Globus pallidus (tissue), 1 donor: ENCODE measurements around the gene MATN1.

Source experiments
- DNase-seq: peaks from one replicate; pipeline ENCODE4 v3.0.0-alpha.2; 2015; ENCODE audit warnings: low spot score

Gene MATN1

DNA sequence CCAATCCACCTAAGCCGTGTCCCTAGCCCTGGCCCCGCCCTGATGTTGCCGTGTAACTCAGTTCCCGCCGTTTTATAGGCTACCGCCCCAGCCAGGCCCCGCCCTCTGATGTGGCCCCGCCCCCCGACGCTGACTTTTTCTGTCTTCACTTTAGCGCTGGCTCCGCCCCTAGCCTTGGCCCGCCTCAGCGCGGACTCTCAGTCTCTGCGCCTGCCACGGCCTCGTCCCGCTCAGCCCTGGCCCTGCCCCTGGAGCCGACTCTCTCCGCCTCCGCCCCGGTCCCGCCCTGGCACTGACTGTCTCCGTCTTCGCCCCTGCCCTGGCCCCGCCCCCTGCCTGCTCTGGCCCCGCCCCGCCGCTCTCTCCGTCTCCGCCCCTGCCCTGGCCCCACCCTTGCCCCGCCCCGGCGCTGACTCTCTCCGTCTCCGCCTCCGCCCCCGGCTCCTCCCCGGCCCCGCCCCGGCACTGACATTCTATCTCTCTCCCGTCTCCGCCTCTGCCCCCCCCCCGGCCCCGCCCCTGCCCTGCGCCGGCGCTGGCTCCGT lies 5.2 kb downstream of the MATN1 start:
- DNase-seq, result peak; percentile 99

- no peak for DNase-seq
These were observed 6.7 kb downstream of the MATN1 start for GRCh38 chr1:30716646-30717045.

DNA sequence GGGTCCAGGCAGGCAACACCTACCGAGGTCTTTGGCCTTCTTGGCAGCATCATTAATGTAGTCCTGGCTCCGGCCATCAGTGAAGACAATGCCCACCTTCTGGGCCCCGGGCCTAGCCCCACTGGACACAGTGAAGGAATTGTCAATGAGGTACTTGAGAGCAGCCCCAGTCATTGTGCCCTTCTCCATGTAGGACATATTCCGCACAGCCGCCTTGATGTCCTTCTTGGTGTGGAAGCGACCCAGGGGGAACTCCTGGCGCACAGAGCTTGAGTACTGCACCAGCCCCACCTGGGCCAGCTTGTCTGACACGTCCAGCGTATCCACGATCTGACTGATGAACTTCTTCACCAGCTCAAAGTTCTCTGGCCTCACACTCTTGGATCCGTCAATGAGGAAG lies 7.5 kb downstream of the MATN1 start:
- DNase-seq, result no peak

DNA sequence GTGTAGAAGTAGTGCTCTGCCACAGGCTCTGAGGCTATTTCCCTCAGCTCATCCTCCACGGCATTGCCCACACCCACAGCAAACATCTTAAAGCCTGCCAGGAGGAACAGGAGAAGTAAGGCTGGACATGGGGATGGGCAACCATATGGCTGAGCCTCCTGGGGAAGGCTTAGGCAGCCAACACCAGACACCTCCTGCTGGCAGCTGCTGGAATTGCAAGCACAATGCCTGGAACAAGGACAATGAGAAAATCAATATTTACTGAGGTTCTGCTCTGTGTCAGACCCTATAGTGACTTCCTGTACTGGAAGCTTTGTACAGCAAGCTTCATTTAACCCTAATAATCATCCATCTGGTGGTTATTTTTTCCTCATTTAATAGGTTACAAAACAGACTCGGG lies 8.2 kb downstream of the MATN1 start:
- DNase-seq, result no peak

DNA sequence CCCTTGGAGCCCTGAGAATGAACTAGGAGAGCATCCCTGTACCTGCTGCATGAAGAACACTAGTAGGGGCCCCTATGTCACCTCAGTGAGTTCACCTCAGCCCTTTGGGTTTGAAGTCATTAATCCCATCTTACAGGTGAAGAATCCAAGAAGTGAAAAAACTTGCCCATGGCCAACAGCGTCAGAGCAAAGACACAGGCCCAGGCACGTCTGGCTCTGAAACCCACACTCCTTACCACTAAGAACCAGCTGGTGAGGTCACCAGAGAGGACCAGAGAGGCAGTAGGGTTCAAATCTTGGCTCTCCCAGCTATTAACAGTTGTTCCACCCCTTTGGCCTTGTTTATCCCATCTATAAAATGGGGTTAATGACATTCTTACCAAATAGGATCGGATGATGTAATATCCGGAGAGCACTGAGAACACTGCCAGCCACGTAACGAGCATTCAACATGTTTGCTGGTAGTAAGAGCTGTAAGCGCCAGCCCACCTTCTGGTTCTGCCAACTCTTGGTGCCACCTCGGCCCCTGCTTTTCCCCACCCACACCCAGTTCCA lies 8.8 kb downstream of the MATN1 start:
- DNase-seq, result no peak

DNA sequence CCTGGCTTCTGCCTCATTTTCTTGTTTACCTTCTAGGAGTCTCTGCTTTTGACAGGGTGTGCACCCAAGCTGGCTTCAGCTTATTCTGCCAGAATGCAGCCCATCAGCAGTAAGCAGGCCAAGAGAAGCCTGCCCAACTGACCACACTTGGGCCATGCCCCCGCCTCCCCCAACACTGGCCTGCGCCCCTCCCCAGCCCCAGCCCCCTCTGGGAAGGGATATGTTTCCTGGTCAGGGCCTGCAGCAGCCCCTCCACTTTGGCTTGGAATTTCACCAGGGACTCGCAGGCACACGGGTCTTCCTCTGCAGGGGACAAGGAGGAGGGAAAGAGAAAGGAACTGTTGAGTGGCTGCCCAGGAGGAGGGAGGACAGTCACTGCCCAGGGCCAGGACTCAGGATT lies 9.4 kb downstream of the MATN1 start:
- no peak for DNase-seq

- no peak for DNase-seq
These were observed 10.1 kb downstream of the MATN1 start for GRCh38 chr1:30713311-30713710.

GRCh38 chr1:30712583-30712982 lies 10.8 kb downstream of the MATN1 start:
- no peak for DNase-seq

- DNase-seq, result no peak
These were observed 13.0 kb downstream of the MATN1 start for GRCh38 chr1:30710407-30710806.

- no peak for DNase-seq
These were observed 15.0 kb downstream of the MATN1 start for GRCh38 chr1:30708361-30708728.

GRCh38 chr1:30707412-30708360 lies 15.7 kb downstream of the MATN1 start:
- DNase-seq, result peak; percentile 76

GRCh38 chr1:30706528-30706927 lies 16.9 kb downstream of the MATN1 start:
- no peak for DNase-seq

GRCh38 chr1:30705698-30706097 lies 17.7 kb downstream of the MATN1 start:
- DNase-seq, result no peak

DNA sequence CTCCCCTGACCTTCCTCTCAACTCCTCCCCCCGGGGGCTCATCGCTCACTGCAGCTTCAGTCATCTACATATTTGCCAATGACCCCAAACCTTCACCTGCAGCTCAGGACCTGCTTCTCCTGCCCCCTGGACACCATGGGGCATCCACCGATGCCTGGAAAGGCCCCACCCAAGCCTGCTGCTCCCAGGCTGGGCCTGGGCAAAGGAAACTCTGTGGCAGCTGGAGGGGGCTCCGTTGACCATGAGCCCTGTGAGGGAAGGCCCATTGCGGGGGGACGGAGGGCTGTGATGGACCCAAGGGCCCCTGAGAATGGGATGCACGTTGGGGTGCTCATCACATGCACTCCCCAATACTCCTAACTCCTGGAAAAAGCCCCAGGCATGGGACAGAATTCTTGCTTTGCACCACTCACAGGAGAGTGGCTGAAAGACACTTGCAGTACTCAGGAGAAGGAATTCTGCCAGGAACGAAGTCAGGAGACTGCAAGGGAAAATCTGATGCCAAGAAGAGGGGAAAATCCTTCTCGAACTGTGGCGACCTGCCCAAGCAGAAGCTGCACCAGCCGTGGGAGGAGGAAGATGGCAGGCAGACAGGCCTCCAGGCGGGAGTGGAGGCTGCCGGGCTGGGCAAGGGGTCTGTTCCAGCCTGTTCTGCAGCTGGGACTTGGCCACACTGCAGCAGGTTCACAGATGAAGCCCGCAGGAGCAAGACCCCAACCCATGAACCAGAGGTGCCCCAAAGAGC lies 18.4 kb downstream of the MATN1 start:
- DNase-seq, result no peak

GRCh38 chr1:30704271-30704670 lies 19.1 kb downstream of the MATN1 start:
- DNase-seq, result no peak

- no peak for DNase-seq
These were observed 20.6 kb downstream of the MATN1 start for GRCh38 chr1:30702823-30703222.

DNA sequence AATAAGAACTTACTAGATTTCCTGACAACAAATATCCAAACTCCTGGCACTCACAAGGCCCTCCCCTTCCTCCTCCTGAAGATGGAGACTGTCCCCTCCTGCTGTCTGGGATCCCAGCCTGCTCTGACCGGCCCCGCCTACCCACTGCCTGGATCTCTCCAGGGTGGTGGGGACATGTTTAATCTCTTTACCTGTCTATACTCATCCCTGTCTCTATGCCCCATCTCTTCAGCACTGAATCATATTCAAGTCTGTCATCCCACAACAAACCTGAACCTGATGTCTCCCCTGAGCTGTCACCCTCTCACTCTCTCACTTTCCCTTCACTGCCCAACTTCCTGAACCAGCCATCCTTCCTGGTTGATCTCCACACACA lies 22.1 kb downstream of the MATN1 start:
- no peak for DNase-seq

DNA sequence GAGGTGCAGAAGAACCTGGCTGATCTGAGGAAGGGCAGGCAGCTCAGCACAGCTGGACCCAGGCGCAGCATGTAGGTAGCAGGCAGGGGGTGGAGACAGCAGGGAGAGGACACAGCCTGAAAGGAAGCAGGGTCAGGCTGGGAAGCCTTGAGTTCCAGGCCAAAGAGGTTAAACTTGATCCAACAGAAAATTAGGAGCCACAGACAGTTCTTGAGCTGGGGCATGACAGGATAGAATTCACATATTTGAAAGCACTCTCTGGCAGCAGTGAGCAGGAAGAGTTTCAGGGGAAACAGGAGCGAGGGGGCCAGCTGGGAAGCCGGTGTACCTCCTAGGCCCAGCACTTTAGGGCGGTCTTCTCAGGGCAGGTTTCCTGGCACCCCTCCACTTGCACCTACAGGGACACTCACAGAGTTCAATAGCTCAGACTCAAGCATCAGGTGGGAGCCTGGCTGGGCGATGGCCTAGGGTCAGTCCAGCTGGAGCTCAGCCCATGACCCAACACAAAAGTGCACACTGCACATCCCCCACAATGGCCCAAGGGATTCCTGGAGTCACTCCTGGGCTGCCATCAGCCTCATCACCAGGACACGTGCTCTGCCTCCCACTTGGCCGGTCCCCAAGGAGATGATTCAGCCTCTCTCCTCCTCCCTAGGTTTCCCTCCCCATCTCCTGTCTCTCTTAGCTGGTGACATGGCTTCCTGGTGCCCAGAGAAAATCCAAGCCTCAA lies 22.7 kb downstream of the MATN1 start:
- DNase-seq, result no peak

DNA sequence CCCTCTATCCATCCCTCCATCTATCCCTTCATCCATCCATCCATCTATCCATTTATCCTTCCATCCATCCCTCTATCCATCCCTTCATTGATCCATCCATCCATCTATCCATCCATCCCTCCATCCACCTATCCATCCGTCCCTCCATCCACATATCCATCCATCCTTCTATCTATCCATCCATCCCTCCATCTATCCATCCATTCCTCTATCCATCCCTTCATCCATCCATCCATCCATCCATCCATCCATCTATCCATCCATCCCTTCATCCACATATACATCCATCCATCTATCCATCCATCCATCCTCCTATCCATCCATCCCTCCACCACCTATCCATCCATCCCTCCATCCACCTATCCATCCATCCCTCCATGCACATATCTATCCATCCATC lies 23.6 kb downstream of the MATN1 start:
- no peak for DNase-seq

GRCh38 chr1:30698401-30698981 lies 24.9 kb downstream of the MATN1 start:
- no peak for DNase-seq

DNA sequence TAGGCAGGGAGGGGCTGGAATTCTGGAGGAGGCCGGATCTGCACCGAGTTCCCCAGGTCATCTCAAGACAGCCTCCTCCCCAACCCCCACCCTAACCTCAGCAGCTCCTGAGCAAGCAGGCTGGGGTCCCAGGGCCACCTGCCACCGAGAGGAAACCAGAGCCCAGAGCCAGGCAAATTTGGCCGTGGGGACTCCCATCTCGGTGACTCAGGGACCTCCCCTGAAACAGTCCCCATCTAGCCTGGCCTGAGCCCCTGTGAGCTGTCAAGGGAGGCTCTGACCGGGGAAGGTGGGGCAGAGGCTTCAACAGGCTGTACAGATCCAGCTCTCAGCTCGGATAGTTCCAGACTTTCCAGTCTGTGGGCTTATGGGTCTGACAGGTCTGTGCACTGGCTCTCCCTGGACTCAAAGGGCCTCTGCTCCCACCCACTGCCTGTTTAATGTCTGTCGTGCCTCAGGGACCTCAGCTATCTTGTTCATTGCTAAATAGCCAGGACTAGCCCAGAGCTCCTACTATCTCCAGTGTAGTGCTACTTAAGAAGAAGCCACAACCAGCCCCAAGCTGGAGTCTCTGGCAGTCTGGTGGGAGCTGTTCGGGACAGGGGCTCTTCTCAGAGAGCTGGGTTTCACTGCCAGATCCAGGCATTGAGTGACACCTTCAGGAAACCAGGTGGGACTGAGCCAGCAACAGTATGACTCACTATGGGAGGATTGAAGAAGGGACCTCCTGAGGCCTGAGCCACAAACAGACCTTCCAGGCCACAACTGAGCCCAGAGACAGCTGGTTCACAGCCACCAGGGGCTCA lies 25.6 kb downstream of the MATN1 start:
- no peak for DNase-seq
